A549 (cell line): ENCODE measurements around the gene ZBTB20.
"Not testable (repeated sequence)": the region's sequence is repeated elsewhere in the genome, so short reads cannot be mapped to it uniquely, and the experiment has no call there.

ENCODE experiments used
- CEBPB ChIP-seq, 2 experiments: fragments of >200 bp in 1 of 2; sonication (Bioruptor Twin) in 1 of 2; formaldehyde crosslinking in 1 of 2; IDR thresholded peaks; 2 replicates each; pipeline ENCODE4 v1.6.1; 2012 to 2016
- EP300 ChIP-seq, 2 experiments: fragments of >200 bp; sonication (Bioruptor Twin); formaldehyde crosslinking; IDR thresholded peaks; 2 replicates in 1 of 2; 3 replicates in 1 of 2; pipeline ENCODE4 v1.6.1; 2016 to 2017
- HDAC2 ChIP-seq: fragments of 200-600 bp; sonication (generic); IDR thresholded peaks from 2 replicates; pipeline ENCODE4 v1.6.1; 2016
- HOXB5 ChIP-seq: fragments of 250-450 bp; sonication (Bioruptor Pico); IDR thresholded peaks from 2 replicates; pipeline ENCODE4 v1.5.0; 2020; ENCODE audit warnings: mild to moderate bottlenecking, moderate library complexity
- TF ChIP-seq, protein P1 (sequence below): fragments of >200 bp; sonication (Bioruptor Twin); formaldehyde crosslinking; IDR thresholded peaks from 3 replicates; pipeline ENCODE4 v1.5.1; 2016

DNA sequence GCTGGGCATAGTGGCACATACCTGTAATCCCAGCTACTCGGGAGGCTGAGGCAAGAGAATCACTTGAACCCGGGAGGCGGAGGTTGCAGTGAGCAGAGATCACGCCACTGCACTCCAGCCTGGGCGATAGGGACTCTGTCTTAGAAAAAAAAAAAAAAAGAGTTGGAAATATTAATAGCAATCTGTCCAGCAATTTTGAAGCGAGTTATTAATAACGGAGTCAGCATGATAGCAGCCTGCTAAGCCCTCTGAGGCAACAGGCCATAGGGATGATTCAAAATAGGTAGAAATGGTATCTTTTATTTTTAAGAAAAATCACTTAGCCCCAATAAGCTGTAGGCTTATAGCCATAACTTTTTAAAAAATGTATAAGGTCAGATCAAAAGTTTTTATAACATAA lies 37.0 kb downstream of the ZBTB20 start:
- TF ChIP-seq HOXB5; HDAC2; EP300 (IDR thresholded peaks at IDR 0.05); CEBPB (IDR thresholded peaks at IDR 0.05): not testable (repeated sequence)
- TF ChIP-seq, protein P1, sequence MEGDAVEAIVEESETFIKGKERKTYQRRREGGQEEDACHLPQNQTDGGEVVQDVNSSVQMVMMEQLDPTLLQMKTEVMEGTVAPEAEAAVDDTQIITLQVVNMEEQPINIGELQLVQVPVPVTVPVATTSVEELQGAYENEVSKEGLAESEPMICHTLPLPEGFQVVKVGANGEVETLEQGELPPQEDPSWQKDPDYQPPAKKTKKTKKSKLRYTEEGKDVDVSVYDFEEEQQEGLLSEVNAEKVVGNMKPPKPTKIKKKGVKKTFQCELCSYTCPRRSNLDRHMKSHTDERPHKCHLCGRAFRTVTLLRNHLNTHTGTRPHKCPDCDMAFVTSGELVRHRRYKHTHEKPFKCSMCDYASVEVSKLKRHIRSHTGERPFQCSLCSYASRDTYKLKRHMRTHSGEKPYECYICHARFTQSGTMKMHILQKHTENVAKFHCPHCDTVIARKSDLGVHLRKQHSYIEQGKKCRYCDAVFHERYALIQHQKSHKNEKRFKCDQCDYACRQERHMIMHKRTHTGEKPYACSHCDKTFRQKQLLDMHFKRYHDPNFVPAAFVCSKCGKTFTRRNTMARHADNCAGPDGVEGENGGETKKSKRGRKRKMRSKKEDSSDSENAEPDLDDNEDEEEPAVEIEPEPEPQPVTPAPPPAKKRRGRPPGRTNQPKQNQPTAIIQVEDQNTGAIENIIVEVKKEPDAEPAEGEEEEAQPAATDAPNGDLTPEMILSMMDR, result not testable (repeated sequence)
